GM12874 (cell line): Measurements from ENCODE around the gene RPL35.

Experiments used
- CTCF ChIP-seq: IDR thresholded peaks from 2 replicates; pipeline ENCODE4 v1.5.1; 2011; ENCODE audit warnings: low read depth, mild to moderate bottlenecking, control low read depth, low read length, moderate library complexity; ENCODE audit not compliant: insufficient read depth

RPL35 gene

GRCh38 chr9:124861342-124862229, at the start of gene RPL35, which contains the start of gene ARPC5L:
Gene RPL35, minus strand, starts transcription at chr9:124861957. Its CDS starts 45 bp downstream, at chr9:124861912.
Gene ARPC5L, plus strand, starts transcription at chr9:124862130. Its CDS starts 7,161 bp downstream, at chr9:124869291.
- no peak for TF ChIP-seq CTCF

DNA sequence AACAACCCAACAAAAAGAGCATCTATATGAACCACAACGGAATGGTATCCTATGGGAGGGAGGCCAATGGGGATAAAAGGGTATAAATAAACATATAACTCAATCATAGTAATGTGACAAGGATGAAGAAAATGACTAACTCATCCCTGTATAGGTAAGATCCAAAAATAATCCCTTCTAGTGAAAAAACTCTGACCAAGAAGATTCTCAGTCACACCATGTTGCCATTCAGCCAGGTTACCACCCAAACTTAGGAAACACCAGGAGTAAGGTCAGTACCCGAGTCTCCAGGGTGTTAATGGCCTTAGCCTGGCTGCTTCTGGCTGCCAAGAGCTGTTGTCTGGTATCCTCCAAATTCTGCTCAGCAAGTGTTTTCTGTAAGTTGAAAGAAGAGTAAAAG, 46.3 kb upstream of the RPL35 start:
- no peak for TF ChIP-seq CTCF

- no peak for TF ChIP-seq CTCF
These were observed 45.2 kb upstream of the RPL35 start for GRCh38 chr9:124906966-124907365.

- TF ChIP-seq CTCF, result no peak
These were observed 38.1 kb upstream of the RPL35 start for GRCh38 chr9:124899845-124900244.

DNA sequence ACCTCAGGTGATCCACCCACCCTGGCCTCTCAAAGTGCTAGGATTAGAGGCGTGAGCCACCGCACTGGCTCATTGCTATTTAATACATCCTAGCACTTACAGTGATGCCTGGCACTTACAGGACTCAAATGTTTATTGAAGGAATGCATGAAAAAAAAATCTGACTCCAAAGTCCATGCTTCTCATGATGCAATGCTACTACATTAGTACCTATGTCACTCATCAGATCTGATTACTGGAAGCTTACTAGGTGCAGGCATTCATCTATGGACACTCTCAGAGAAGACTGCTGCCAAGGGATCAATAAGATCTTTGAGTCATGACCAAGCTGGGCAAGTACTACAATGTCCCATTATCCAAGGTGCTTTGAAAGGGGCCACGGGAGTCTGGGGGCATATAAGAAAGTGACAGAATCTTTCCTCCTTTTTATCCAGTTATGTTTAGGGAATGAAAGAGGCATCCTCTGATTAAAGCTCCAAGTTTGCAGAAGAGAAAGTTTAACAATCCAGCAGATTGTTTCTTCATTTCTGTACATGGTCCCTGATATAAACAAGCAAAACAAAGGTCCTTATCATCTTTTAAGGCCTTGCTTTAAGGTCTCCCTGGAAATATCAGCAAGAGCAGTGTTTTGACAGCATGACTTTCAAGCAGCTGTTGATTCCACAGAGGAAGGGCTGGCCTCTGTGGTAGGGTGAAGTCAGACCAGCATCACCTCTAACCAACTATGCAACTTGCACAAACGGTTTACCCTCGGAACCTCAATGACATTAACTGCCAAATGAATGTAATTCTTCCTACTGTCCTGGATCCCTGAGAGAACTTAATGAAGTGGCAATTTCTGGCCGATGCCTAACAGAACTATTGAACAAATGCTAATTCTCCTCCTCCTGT, 36.1 kb upstream of the RPL35 start:
- no peak for TF ChIP-seq CTCF

DNA sequence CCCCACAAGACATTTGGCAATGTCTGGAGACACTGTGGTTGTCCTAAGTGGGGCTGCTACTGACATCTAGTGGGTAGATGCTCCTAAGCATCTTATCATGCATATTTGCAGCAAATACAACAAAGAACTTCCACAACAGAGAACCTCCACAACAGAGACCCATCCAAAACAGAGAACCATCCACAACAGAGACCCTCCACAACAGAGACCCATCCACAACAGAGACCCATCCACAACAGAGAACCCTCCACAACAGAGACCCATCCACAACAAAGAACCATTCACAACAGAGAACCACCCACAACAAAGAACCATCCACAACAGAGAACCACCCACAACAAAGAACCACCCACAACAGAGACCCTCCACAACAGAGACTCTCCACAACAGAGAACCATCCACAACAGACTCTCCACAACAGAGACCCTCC, 33.0 kb upstream of the RPL35 start:
- peak; percentile 52 for TF ChIP-seq CTCF
